ENCODE results near the gene MTARC1. TPM values are rescaled to one million over a fixed set of nuclear protein-coding genes. Genes with fewer than 3 reads are reported as not detected.

MTARC1 gene
- total RNA-seq, 1 experiment from 2014 or later: 72.5 TPM

GRCh38 chr1:220819467-220820026 lies 32.8 kb downstream of the MTARC1 start:
- Histone ChIP-seq H3K79me2 (ENCODE audit: low read depth) (no peaks in the 10 kb centered on the region), H3K36me3 (ENCODE audit: low read depth) (no peaks in the 10 kb centered on the region), H4K20me1 (ENCODE audit: insufficient read depth) (no peaks in the 10 kb centered on the region), H3K4me3 (no peak overlapping the region), H3K9me2 (ENCODE audit: insufficient read depth) (no peaks in the 10 kb centered on the region), H3K9me3 (ENCODE audit: insufficient read depth, low read depth) (no peaks in the 10 kb centered on the region), H3K27me3 (ENCODE audit: insufficient read depth, low read depth) (no peaks in the 10 kb centered on the region), H3K27ac (no peak overlapping the region), H3K4me1 (replicated peaks; ENCODE audit: insufficient read depth) (no peaks in the 10 kb centered on the region), H3F3A (ENCODE audit: insufficient read depth, low read depth) (no peaks in the 10 kb centered on the region), H2AFZ (no peak overlapping the region), H3K4me2 (no peak overlapping the region)
- intact Hi-C loops (cut with micrococcal nuclease; ENCODE audit: unreplicated experiment): no loop called here
- DNase-seq: no peak
- no TSS peak for BruUV-seq (replicated peaks)
- ChIA-PET POLR2A (ENCODE audit: unreplicated experiment) (no interaction called here), CTCF (no interaction called here)
- TF ChIP-seq CTCF (conservative IDR thresholded peaks at IDR 0.05) (no peak), EZH2 (IDR thresholded peaks at IDR 0.05; ENCODE audit: low read depth) (no peak)

GRCh38 chr1:220824031-220824989 lies 37.6 kb downstream of the MTARC1 start:
- Histone ChIP-seq H3K9me3 (ENCODE audit: insufficient read depth, low read depth) (no peaks in the 10 kb centered on the region), H3K4me3 (no peak overlapping the region), H3K27ac (no peak overlapping the region), H3K9me2 (ENCODE audit: insufficient read depth) (no peaks in the 10 kb centered on the region), H3F3A (ENCODE audit: insufficient read depth, low read depth) (no peaks in the 10 kb centered on the region), H3K4me2 (no peak overlapping the region), H4K20me1 (ENCODE audit: insufficient read depth) (no peaks in the 10 kb centered on the region), H3K36me3 (ENCODE audit: low read depth) (no peaks in the 10 kb centered on the region), H2AFZ (no peak overlapping the region), H3K79me2 (ENCODE audit: low read depth) (no peaks in the 10 kb centered on the region), H3K4me1 (replicated peaks; ENCODE audit: insufficient read depth) (no peaks in the 10 kb centered on the region), H3K27me3 (ENCODE audit: insufficient read depth, low read depth) (no peaks in the 10 kb centered on the region)
- intact Hi-C loops (cut with micrococcal nuclease; ENCODE audit: unreplicated experiment): no loop called here
- no peak for TF ChIP-seq EZH2 (IDR thresholded peaks at IDR 0.05; ENCODE audit: low read depth)
- TF ChIP-seq CTCF (conservative IDR thresholded peaks at IDR 0.05): no peak
- no TSS peak for BruUV-seq (replicated peaks)
- ChIA-PET POLR2A (ENCODE audit: unreplicated experiment) (no interaction called here), CTCF (interaction anchor here (0.6 kb wide), 1 partner anchor 48 kb away, joined by 3 read pairs; no protein-coding TSS in a partner anchor)
- no peak for DNase-seq

GRCh38 chr1:220825819-220826551 lies 39.3 kb downstream of the MTARC1 start:
- ChIA-PET POLR2A (ENCODE audit: unreplicated experiment) (no interaction called here), CTCF (no interaction called here)
- H4K20me1 ChIP-seq (ENCODE audit: insufficient read depth): no peaks in the 10 kb centered on the region
- H3K9me2 ChIP-seq (ENCODE audit: insufficient read depth): no peaks in the 10 kb centered on the region
- no peaks in the 10 kb centered on the region for H3K36me3 ChIP-seq (ENCODE audit: low read depth)
- no peak for DNase-seq
- H3K27me3 ChIP-seq (ENCODE audit: insufficient read depth, low read depth): no peaks in the 10 kb centered on the region
- H3F3A ChIP-seq (ENCODE audit: insufficient read depth, low read depth): no peaks in the 10 kb centered on the region
- no peak overlapping the region for H3K4me3 ChIP-seq
- H3K4me2 ChIP-seq: no peak overlapping the region
- intact Hi-C loops (cut with micrococcal nuclease; ENCODE audit: unreplicated experiment): no loop called here
- no peaks in the 10 kb centered on the region for H3K9me3 ChIP-seq (ENCODE audit: insufficient read depth, low read depth)
- H3K4me1 ChIP-seq (replicated peaks; ENCODE audit: insufficient read depth): no peaks in the 10 kb centered on the region
- no peak for TF ChIP-seq EZH2 (IDR thresholded peaks at IDR 0.05; ENCODE audit: low read depth)
- TF ChIP-seq CTCF (conservative IDR thresholded peaks at IDR 0.05): no peak
- H3K79me2 ChIP-seq (ENCODE audit: low read depth): no peaks in the 10 kb centered on the region
- H2AFZ ChIP-seq: no peak overlapping the region
- no TSS peak for BruUV-seq (replicated peaks)
- H3K27ac ChIP-seq: no peak overlapping the region
